ENCODE data around the gene IRF4. TPM values are rescaled to one million over a fixed set of nuclear protein-coding genes. Genes with fewer than 3 reads are reported as not detected.

The IRF4 gene
- total RNA-seq, 4 donors from 2014 or later: 3.5 to 5.8 (median 4.1) TPM

- no peak for TF ChIP-seq CTCF (IDR thresholded peaks at IDR 0.05)
- DNase-seq (ENCODE audit: low spot score) (no peak), ATAC-seq (ENCODE audit: low FRiP score) (no peak)
Measured at GRCh38 chr6:388202-388903, 3.2 kb upstream of the IRF4 start.

DNA sequence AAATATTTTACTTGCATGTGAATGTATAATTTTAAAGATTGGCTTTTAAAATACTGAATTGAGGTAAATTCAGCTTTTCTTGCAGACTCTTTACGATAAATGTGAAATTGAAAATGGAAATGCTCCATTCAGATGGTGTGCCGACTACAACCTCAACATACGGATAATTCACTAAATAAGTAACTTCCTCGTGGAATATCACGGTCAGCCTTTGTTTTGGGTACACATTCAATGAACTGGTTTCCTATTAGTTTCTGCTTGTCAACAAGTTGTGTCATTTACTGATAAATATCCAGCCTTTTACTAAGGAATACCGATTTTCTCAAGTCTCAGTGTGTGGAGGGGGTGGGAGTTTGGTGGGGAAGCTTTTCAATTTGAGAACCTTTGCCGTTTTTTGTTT, 2.4 kb upstream of the IRF4 start:
- ATAC-seq (ENCODE audit: low FRiP score): no peak
- no peak for DNase-seq (ENCODE audit: low spot score)
- no peak for TF ChIP-seq CTCF (IDR thresholded peaks at IDR 0.05)

DNA sequence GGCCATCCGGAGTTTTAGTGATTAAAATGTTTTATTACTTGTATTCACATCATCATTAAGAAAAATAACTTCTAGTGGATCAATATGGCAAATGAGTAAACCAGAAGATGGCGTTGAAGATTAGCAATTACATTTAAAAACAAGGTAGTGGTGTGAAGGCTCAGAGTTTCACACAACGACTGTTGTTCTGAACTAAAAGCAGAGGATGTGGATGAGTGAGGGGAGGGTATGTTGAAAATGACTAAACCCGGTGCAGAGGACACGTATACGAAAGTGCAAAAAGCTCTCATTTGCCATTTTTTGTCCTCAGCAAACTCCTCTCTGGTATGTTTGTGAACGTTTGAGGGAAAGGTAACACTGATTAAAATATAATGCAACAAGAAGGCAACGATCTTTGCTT, 1.9 kb upstream of the IRF4 start:
- TF ChIP-seq CTCF (IDR thresholded peaks at IDR 0.05): no peak
- DNase-seq (ENCODE audit: low spot score) (no peak), ATAC-seq (ENCODE audit: low FRiP score) (no peak)

GRCh38 chr6:390914-391558, 516 bp upstream of the IRF4 start:
- no peak for TF ChIP-seq CTCF (IDR thresholded peaks at IDR 0.05)
- ATAC-seq (ENCODE audit: low FRiP score) (no peak), DNase-seq (ENCODE audit: low spot score) (no peak)

DNA sequence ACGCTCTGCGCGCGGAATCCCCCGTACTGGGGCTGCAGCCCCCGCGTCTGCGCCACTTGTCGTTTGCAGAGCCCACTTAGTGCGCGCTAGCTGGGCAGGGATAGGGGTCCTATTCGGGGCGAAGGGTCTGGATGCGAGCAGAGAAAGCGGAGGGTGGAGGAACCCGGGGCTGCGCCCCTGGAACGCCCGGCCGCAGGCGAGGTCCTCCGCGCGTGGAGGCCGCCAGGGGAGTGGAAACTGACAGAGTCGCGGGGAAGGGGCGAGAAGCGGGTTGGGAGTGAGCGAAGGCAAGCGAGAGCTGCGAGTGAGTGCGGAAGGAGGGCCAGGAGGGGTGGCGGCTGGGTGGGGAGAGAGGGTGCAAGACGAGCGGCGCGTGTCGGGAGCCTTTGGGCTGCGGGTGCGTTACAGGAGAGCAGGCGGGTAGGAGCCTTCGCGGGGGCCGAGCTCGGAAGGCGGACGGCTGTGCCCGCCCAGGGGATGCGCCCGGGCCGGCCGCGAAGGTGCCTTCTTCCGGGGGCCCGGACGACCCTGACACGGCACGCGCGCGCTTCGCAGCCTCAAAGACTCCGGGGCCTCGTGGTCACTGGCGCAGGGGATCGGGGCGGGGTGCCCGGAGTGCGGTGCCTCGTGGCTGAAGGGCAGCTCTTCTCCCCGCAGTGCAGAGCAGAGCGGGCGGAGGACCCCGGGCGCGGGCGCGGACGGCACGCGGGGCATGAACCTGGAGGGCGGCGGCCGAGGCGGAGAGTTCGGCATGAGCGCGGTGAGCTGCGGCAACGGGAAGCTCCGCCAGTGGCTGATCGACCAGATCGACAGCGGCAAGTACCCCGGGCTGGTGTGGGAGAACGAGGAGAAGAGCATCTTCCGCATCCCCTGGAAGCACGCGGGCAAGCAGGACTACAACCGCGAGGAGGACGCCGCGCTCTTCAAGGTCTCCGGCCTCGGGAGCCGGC, 1.2 kb downstream of the IRF4 start:
- DNase-seq (ENCODE audit: low spot score) (no peak), ATAC-seq (ENCODE audit: low FRiP score) (no peak)
- no peak for TF ChIP-seq CTCF (IDR thresholded peaks at IDR 0.05)

DNA sequence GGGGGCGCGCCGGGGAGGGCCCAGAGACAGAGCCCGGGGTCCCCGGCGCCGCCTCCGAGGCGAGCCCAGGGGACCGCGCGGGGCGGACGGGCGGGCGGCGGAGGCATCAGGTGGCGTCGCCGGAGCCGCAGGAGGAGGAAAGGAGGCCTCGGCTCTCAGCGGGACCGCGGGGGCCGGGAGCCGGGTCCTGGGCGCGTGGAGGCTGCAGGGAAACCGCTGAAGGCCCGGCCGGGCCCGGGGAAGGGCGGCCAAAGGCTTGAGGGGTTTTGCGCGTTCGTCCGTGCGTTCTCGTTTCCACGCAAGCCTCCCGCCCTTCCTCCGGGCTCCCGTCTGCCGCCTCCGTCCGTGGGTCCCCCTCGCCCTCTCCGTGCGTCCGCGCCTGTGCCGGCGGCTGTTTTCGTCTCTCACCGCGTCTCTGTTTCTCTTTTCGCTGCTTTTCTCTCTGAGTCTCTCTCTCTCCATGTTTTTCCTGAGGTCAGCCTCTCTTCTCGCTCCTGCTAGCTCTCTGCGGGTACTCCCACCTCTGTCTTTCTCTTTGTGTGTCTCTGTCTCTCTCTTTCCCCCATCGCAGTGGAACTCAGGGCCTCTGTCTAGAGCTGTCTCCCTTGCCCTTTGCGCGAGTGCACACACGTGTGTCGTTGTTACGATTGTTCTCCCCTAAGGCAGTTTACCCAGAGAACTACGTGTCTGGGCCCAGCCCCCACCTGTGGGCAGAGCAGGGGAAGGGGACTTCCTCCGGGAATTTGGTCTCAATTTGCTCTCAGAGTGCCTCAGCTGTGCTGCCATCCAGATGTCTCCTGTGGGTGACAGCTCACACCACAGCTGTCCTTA, 2.1 kb downstream of the IRF4 start:
- ATAC-seq (ENCODE audit: low FRiP score): no peak

More for the DNA sequence above, 2.1 kb downstream of the IRF4 start:
- DNase-seq (ENCODE audit: low spot score): no peak
- TF ChIP-seq CTCF (IDR thresholded peaks at IDR 0.05): no peak

Measured in omental fat pad (tissue), 4 donors.